ENCODE results near the gene FECH.

GRCh38 chr18:57603871-57604270 is 17.4 kb upstream of the FECH start:
- TF ChIP-seq CTCF (IDR thresholded peaks at IDR 0.05; ENCODE audit: low read length): no peak
- no peak for TF ChIP-seq EZH2 (IDR thresholded peaks at IDR 0.05; ENCODE audit: borderline replicate concordance, low read length)

All from OCI-LY1 (cell line).